Gastroesophageal sphincter (tissue), 4 donors: Measurements from ENCODE around the gene KLHL6. TPM values are rescaled to one million over a fixed set of nuclear protein-coding genes. Genes with fewer than 3 reads are reported as not detected.

Experiments used
- ATAC-seq: fragments of 150-250 bp; one replicate; pipeline ENCODE4 v1.9.1; 2016; ENCODE audit warnings: mild to moderate bottlenecking, moderate library complexity
- H3K27ac ChIP-seq, 4 donors: fragments of 200-600 bp; sonication (generic) in 3 of 4; 1 replicate in 3 of 4; 2 replicates in 1 of 4; pipeline ENCODE4 v1.5.1; 2016 to 2019
- H3K27me3 ChIP-seq: fragments of 200-600 bp; sonication (generic); one replicate; pipeline ENCODE4 v1.5.1; 2019
- H3K36me3 ChIP-seq, 2 donors: fragments of 200-600 bp; sonication (generic); one replicate each; pipeline ENCODE4 v1.5.1; 2019; ENCODE audit warnings: control low read depth in 1 of 2
- H3K4me1 ChIP-seq, 3 donors: fragments of 200-600 bp; sonication (generic); 1 replicate in 2 of 3; 2 replicates in 1 of 3; pipeline ENCODE4 v1.5.1; 2016 to 2019; ENCODE audit warnings: control low read depth in 2 of 3
- H3K4me3 ChIP-seq, 2 donors: fragments of 200-600 bp; sonication (generic); one replicate each; pipeline ENCODE4 v1.5.1; 2019; ENCODE audit warnings: mild to moderate bottlenecking in 1 of 2, moderate library complexity in 1 of 2
- H3K9me3 ChIP-seq, 3 donors: fragments of 200-600 bp; sonication (generic); one replicate each; pipeline ENCODE4 v1.5.1; 2017 to 2019; ENCODE audit warnings: control low read depth in 2 of 3
- EP300 ChIP-seq: sonication (generic); formaldehyde crosslinking; IDR thresholded peaks from one replicate; pipeline ENCODE4 v1.6.1; 2017; ENCODE audit warnings: antibody characterized with exemption, mild to moderate bottlenecking
- POLR2A ChIP-seq, 2 donors: fragments of 450-650 bp; IDR thresholded peaks; one replicate each; pipeline ENCODE4 v1.6.1; 2017; ENCODE audit warnings: antibody characterized with exemption in 2 of 2, mild to moderate bottlenecking in 2 of 2, moderate library complexity in 1 of 2
- POLR2AphosphoS5 ChIP-seq: sonication (generic); formaldehyde crosslinking; IDR thresholded peaks from one replicate; pipeline ENCODE4 v1.6.1; 2017; ENCODE audit warnings: antibody characterized with exemption
- WGBS, 2 donors: methylation state at CpG; one replicate each; pipeline ENCODE4 v1.1.5; 2018; ENCODE audit warnings: low coverage in 1 of 2; 5-methylcytosine and 5-hydroxymethylcytosine counted together
- total RNA-seq, 4 donors: library from RNA; depleted of rRNA; stranded (reverse); fragments of >200 nt; gene quantifications; one replicate each; pipeline ENCODE4 v1.1.0, GENCODE V29; 2016
- TF ChIP-seq, protein P1 (sequence below), 4 experiments: fragments of 200-600 bp in 2 of 4; fragments of 450-650 bp in 2 of 4; sonication (generic) in 1 of 4; IDR thresholded peaks; one replicate each; pipeline ENCODE4 v1.5.1; 2017 to 2019; ENCODE audit warnings: antibody characterized with exemption in 4 of 4, mild to moderate bottlenecking in 2 of 4, moderate library complexity in 2 of 4

KLHL6 gene
- total RNA-seq, 4 donors from 2014 or later: 0.62 to 1.9 (median 1.0) TPM

DNA sequence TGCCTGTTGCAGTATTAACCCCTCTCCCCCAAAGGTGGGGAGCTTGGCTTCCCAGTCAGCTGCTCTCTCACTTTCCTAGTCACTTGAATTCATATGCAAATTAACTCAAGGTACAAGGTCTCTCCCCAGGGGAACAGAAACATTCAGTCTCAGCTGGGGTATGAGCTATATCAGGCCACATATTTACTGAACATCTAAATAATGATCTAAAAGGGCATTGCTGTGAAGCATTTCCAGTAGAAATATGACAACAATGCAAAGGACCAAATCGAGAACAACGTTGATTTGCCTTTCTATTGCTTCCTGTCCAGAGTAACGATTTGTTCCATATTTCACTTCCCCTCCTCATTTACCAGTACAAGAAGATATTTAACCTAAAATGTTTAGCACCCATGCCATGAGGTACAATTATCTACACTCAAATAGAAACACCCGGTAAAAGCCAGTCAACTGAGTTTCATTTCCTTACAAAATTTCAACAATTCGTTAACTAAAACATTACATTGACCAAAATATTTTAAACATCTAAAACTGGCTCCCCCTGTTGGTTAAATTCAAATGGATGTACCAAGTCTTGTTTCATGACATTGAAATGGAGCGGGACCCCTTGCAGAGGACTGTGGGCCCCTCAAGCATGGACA lies 36.5 kb upstream of the KLHL6 start:
- TF ChIP-seq POLR2A (IDR thresholded peaks at IDR 0.05) (no peak), EP300 (no peak), POLR2AphosphoS5 (no peak)
- TF ChIP-seq, protein P1, sequence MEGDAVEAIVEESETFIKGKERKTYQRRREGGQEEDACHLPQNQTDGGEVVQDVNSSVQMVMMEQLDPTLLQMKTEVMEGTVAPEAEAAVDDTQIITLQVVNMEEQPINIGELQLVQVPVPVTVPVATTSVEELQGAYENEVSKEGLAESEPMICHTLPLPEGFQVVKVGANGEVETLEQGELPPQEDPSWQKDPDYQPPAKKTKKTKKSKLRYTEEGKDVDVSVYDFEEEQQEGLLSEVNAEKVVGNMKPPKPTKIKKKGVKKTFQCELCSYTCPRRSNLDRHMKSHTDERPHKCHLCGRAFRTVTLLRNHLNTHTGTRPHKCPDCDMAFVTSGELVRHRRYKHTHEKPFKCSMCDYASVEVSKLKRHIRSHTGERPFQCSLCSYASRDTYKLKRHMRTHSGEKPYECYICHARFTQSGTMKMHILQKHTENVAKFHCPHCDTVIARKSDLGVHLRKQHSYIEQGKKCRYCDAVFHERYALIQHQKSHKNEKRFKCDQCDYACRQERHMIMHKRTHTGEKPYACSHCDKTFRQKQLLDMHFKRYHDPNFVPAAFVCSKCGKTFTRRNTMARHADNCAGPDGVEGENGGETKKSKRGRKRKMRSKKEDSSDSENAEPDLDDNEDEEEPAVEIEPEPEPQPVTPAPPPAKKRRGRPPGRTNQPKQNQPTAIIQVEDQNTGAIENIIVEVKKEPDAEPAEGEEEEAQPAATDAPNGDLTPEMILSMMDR (IDR thresholded peaks at IDR 0.05): no peak
- no peak for ATAC-seq
- Histone ChIP-seq H3K9me3 (no peaks in the 10 kb centered on the region), H3K27me3 (no peaks in the 10 kb centered on the region), H3K4me1 (no peaks in the 10 kb centered on the region), H3K36me3 (no peaks in the 10 kb centered on the region), H3K27ac (no peak overlapping the region), H3K4me3 (no peak overlapping the region)
- WGBS, 2 donors: 66 to 78% methylated on average over 6 of the region's 6 CpGs

DNA sequence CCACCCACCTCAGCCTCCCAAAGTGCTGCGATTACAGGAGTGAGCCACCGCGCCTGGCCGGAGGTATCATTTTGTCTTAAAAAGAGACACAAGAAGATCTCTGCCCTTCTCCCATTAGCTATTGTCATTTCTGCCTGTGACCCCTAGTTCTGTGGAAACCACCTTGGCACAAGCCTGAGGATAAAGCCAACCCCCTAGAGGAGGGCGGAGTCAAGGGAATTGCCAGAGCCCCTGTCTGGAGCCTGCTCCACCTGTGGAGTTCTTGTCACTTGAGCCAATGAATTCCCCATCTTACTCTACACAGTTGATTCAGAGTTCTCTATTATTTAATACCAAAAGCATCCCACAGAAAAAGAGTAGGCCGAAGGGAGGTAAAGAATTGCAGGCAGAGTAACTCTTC lies 34.9 kb upstream of the KLHL6 start:
- no peak for ATAC-seq
- Histone ChIP-seq H3K4me3 (no peak overlapping the region), H3K27ac (no peak overlapping the region), H3K36me3 (no peaks in the 10 kb centered on the region), H3K27me3 (no peaks in the 10 kb centered on the region), H3K9me3 (no peaks in the 10 kb centered on the region), H3K4me1 (no peaks in the 10 kb centered on the region)
- 86 to 87% methylated on average over 1 to 6 of the region's 6 CpGs for WGBS, 2 donors
- TF ChIP-seq POLR2A (IDR thresholded peaks at IDR 0.05) (no peak), EP300 (no peak), POLR2AphosphoS5 (no peak)
- TF ChIP-seq, protein P1 (IDR thresholded peaks at IDR 0.05): no peak

DNA sequence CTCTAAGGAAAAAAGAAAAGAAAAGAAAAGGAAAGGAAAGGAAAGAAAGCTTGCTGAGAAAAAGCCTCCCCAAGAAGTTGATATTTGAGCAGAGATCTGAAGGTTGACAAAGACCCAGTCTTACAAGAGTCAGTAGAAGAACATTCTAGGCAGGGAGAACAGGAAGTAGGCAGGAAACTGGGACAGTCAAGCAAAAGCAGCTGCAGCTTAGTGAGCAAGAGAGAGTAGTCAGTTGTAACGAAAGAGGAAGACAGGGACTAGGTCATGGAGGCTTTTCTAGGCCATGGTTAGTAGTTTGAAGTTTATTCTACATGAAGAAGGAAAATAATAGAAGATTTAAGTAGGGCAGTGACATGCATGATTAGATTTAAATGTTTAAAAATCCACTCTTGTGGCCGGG lies 31.8 kb upstream of the KLHL6 start:
- Histone ChIP-seq H3K4me1 (peaks cover 7 to 28% (median 19%) of the 10 kb centered on the region in 3 donors), H3K36me3 (no peaks in the 10 kb centered on the region), H3K27ac (no peak overlapping the region), H3K4me3 (no peak overlapping the region), H3K9me3 (no peaks in the 10 kb centered on the region), H3K27me3 (no peaks in the 10 kb centered on the region)
- no peak for ATAC-seq
- TF ChIP-seq POLR2AphosphoS5 (no peak), EP300 (no peak), POLR2A (IDR thresholded peaks at IDR 0.05) (no peak)
- TF ChIP-seq, protein P1 (IDR thresholded peaks at IDR 0.05): no peak
- WGBS, 2 donors: 65 to 79% methylated on average over 2 of the region's 2 CpGs

DNA sequence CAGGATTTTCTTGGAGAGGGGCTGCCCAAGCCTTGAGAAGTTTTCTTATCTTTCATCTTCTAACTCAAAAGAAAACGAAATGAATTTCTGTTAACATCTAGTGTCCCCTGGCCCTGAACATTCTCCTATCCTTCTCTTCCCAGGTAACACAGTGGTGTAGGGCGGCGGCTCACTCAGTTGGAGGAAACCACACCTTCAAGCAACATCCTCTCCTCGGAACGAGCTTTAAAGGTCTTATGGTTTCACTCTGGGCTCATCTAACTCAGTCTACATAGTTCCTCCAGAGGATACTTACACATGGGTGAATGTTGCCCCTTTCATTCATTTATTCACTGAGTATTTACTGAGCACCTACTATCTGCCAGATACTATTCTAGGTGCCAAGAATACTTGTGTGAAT lies 31.0 kb upstream of the KLHL6 start:
- Histone ChIP-seq H3K9me3 (no peaks in the 10 kb centered on the region), H3K27ac (no peak overlapping the region), H3K36me3 (no peaks in the 10 kb centered on the region), H3K4me3 (no peak overlapping the region), H3K27me3 (no peaks in the 10 kb centered on the region), H3K4me1 (peaks cover 7 to 28% (median 19%) of the 10 kb centered on the region in 3 donors)
- 68 to 69% methylated on average over 5 of the region's 5 CpGs for WGBS, 2 donors
- no peak for TF ChIP-seq POLR2A (IDR thresholded peaks at IDR 0.05)
- TF ChIP-seq, protein P1 (IDR thresholded peaks at IDR 0.05): no peak
- TF ChIP-seq EP300: no peak
- TF ChIP-seq POLR2AphosphoS5: no peak
- ATAC-seq: no peak

DNA sequence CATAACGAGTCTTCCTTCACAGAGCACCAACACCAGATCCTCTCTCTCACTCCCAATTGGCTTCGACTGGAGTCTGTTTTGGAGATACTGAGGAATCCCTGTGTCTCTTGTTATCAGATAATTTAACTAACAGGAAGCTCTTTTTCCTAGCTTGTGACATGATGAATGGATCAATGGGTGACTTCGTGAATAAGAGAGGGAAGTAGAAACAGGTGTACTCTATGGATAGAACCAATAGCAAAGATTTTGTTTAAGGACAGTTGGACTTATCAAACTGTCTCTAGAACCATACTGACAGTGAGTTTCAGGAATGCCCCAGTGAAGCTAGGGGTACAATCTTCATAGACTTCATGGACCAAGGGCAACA lies 29.4 kb upstream of the KLHL6 start:
- no peaks in the 10 kb centered on the region for H3K9me3 ChIP-seq
- WGBS, 2 donors: 26 to 44% methylated on average over 3 of the region's 3 CpGs
- no peak for ATAC-seq
- H3K4me1 ChIP-seq: peaks cover 7 to 34% (median 26%) of the 10 kb centered on the region in 3 donors
- H3K27me3 ChIP-seq: no peaks in the 10 kb centered on the region
- peak overlapping the region; percentile 68 to 80 (median 70) for H3K27ac ChIP-seq
- H3K36me3 ChIP-seq: no peaks in the 10 kb centered on the region
- TF ChIP-seq POLR2AphosphoS5: no peak
- no peak for TF ChIP-seq POLR2A (IDR thresholded peaks at IDR 0.05)
- TF ChIP-seq, protein P1 (IDR thresholded peaks at IDR 0.05): no peak
- TF ChIP-seq EP300: no peak
- H3K4me3 ChIP-seq: no peak overlapping the region
